Raji (cell line): ENCODE results near the gene CLMN.

ENCODE experiments used
- POLR2A ChIP-seq: IDR thresholded peaks from 2 replicates; pipeline ENCODE4 v1.6.1; 2011; ENCODE audit warnings: low read depth, low read length, control low read depth; ENCODE audit not compliant: insufficient read depth

Gene CLMN

DNA sequence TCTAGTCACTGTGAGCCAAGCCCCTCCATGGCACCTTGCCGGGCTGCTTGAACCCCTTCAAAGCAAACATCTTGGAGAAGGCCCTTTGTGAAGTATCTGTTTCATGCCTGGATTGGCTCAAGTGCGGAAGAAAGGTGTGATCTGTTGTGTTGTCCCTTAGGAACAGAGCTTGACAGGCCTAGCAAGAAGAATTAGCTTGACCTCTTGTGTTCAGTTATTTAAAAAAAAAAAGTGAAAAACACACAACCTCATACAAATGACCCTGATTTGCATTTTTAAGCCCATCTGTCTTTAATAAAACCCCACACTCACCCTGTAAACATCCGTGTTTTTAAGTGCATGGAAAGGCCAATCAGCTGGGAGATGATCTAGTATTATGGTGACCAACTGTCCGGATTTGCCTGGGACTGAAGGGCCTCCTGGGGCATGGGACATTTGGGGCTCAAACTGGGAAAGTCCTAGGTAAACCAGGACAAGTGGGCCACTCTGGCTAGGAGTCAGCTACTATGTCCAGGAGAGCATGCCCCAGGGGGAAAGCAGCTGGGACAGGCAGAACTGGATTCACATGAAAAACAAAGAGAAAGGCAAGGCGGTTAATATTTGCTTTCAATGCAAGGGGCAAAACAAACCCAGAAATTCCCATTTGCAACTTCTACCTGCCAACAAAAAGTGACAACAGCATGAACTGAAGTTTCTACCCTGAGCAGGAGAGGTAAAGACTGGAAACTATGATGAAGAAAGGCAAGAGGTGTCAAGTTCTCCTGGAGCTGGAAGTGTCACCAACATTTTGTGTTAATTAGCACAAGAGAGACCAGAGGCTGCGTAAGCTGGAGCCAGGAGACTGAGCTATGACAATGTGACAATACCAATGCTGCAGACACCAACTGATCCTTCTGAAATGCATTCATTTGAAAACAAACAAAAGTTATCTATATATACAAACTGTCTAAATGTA lies 78.6 kb downstream of the CLMN start:
- no peak for TF ChIP-seq POLR2A

DNA sequence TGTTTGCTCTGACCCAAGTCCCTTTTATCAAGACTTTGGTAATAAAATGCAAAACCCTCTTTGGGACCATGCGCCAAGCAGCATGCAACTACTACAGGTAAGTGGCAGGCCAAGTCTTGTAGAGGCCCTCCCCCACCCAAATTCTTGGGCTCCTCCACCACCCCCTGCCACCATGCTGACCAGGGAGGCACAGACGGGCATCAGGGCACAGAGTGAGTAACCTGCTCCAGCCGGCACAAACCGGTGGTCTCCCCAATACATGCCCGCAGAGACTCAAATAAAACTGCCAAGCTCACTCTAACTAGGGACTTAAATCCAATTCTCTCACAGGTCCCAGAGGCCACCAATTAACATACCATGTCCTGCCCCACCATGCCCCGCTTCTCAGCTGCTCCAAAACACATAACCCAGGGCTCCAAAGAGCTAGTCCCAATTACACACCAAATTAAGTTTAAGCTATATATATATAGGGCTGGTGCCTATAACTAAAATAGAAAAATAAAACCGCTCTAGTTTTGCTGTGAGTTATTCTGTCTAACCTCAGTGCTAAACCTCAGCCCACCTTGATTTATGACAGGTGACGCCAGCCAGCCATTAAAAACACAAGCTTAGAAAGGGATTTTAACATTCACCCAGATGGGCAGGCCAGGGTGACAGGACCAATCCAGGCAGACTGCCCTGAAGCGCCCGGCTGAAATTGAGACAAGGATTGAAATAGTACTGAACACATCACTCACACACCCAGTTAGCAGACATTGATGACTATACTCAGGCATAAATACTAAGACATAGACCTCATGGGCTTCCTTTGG lies 81.0 kb downstream of the CLMN start:
- TF ChIP-seq POLR2A: no peak

DNA sequence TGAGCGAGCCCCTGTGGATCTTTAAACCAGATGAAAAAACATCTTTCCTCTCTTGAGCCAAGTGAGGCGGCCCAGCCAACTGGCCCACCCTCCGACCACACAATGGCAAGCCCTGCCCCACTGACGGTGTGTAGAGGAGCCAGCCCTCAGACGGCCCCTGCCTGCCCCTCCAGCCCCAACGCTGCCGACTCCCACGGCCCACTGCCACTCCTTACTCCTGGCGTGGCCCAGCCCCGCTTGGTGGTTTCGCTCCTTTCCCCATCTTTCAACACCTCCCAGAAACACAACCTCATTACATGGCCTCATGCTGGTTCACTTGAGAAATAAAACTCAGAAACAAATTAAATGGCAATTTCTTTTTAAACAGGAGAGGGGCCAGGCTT lies 81.8 kb downstream of the CLMN start:
- TF ChIP-seq POLR2A: no peak

DNA sequence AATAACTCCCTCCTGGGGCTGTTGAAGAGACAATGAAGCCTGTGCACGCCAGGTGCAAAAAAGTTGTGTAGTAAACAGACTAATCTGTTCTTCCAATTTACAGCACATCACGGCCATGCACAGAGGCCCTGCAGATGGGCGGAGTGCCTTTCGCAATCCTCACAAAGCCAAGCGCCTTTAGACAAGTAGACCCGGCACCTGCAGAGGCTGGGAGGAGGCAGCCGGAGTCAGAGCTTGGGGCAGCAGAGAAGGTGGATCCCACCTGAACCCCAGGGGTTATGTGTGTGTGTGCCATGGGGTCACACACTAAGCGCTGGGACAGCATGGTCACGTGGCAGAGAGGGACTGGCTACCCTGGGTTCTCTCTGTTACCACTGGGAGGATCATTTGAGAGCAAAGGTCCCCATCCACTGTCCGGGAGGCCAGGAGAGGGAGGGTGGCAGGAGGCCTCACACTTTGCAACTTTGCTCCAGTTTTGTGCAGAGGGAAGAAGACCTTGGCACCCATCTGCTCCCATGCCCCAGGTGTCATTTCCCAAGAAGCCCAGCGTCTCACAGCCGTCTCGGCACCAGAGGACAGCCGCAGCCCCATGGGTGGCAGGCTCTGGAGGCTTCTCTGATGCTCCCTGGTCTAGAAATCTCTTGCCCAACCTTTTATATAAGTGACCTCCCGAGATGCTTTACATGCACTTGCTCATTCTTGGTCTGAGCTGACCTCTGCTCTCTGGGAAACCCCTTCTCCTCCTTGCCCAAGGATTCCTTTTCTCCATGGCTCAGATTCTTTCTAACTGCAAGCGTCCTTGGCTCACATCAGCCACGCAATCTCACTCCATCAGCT lies 82.4 kb downstream of the CLMN start:
- no peak for TF ChIP-seq POLR2A

DNA sequence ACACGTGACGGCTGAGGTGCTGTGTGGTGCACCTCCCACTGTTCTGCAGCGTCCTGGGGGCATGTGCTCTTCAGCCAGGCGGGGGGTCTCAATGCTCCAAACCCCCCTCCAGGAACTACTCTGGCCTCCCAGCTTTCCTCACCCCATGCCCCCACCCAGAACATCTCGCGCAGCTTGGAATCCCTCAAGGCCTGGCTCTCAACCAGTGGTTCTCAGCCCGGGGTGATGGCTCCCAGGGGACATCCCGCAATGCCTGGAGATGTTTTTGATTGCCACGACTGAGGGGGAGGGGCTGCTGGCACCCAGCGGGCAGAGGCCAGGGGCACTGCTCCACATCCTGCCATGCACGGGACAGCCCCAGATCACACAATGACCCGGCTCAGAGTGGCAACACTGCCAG lies 83.5 kb downstream of the CLMN start:
- TF ChIP-seq POLR2A: no peak

DNA sequence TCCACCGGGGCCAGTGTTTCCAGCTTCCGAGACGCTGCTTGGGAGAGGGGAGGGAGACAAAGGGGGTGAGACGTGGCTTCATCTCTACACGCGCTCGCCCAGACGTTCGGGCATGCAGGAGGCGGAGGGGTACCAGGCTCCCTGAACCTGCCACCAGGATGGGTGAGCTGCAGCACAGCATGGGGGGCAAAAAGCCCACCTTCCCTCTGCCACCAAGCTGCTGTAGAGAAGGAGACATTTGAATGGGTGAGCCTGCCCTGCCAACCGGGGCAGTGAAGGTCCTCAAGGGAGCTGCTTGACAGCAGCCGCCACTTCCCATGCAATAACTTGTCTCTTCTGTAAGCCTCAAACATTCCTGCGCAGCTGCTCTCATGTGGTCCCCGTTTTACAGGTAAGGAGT lies 83.9 kb downstream of the CLMN start:
- TF ChIP-seq POLR2A: no peak

DNA sequence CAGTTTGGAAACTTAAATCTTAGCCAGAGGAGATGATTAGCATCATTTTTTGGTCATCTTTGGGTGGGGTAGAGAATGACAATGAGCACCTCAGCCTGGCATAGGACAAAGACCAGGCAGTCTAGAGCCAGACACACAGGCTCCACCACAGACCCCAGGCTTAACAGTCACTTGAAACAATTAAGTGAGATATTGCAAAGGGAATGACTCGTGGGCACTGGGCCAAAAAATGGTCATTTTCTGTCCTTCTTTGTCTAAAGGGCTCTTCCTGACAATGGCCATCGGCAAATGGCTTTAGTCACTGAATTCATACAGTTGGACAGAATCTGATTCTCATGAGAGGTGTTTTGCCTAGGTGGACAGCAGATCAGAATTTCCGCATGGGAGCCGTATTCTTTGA lies 84.4 kb downstream of the CLMN start:
- no peak for TF ChIP-seq POLR2A

DNA sequence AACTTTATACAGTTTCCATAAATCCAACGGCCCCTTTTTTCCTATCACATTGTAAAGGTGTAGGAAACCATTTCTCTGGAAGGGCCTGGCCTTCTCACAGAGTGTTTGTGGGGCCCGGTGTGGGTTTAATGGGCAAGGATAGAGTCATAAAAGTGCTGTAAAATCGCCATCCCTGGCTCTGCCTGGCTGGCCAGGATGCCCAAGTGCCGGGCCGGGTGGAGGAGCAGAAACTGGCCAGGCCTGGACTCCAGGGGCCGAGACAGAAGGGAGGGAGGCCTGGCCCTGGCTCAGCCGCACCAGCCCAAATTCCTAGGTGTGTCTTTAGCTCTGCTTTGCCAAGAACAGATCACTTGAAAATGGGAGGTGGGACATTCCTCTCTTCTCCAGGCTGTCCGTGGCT lies 85.3 kb downstream of the CLMN start:
- no peak for TF ChIP-seq POLR2A

DNA sequence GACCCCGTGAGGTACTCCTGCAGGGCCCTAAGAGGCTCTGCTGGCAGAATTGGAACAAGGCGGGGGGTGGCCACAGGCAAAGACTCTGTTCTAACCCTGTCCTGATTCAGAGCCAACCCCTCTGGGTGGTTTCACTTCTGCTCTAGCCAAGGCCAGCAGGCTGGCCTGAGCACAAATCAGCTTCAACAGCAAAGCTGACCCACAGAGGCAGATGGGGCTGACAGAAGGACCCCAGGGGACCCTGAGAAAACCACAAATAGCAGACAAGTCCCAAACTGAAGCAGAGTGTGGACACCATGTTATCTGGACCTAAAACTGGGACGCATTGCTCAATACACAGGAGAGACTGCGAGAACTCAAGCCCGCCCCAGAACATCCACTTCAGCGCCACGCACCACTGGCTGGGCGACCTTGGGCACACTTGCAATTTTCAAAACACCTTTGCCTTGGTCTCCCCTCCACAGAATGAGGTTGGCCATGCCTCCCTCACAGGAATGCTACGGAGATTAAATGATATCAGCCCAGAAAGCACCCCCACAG lies 85.9 kb downstream of the CLMN start:
- no peak for TF ChIP-seq POLR2A

DNA sequence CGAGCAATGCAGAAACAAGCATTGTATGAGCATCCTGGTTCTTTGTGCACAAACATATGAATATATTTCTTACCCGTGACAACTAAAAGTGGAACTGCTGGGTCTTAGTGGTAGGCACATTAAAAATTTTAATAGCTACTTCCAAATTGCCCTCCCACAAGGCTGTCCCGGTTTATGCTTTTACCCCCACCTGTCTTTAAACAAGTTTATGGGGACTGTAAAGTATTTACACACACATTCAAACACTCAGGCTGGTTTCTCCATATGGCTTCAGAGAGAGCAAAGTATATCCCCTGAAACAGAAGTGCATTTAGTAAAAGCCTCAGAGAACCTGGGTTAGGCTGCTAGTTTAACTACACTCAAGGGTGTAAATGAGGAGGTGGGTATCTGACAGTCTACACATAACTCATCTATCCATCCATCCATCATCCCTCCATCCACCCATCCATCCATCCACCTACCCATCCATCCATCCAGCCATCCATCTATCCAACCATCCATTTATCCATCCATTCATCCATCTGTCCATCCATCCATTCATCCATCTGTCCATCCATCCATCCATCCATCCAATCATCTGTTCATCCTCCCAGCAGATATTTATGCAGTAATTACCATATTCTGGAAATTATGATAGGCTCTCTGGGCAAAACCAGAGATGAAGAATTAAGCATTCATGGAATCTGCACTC lies 86.7 kb downstream of the CLMN start:
- TF ChIP-seq POLR2A: no peak

DNA sequence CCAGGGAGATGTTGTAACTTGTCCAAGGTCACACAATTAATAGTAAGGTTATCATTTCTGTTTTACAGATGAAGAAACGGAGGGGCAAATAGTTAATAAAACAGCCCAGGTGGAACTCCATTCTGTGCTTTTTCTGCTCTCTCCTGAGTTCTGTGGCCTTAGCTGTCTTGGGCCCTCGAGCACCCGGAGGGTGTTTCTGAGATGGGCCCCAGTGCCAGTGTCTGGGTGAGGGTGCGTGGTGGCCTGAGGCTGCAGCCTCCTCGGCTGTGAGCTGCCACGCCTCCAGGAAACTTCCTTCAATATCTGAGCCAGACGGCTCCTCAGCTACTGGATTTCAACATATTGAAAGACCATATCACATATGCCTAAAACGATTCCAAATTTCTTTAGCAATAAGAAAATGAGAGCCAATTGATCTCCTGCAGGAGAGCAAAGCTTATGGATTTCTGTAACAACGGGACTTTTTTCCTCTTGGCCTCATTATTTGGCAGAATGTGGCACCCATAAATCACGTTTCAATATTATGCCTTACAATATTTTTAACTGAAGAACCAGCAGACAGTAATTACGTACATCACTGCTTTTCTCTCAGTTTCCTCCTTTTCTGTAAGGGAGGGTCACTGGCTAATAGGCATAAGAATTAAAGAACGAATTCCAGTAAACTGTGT lies 87.6 kb downstream of the CLMN start:
- no peak for TF ChIP-seq POLR2A

DNA sequence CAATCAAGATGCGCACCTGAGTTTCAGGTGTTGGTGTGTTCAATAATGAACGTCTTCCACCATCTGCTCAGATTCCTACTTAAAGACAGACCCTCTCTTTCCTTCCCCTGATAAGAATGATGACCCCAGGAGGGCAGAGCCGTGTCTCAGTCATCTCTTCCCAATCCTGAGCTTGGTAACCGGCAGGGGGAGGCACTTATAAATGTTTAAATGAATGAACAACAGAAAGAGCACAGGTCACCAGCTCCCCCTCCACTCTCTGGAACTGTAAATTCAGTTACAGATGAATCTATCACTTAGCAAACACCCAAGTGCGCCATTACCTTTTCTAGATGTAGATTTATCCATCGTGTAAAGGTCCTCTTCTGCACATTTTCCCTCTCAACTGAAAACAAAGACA lies 90.0 kb downstream of the CLMN start:
- TF ChIP-seq POLR2A: no peak

DNA sequence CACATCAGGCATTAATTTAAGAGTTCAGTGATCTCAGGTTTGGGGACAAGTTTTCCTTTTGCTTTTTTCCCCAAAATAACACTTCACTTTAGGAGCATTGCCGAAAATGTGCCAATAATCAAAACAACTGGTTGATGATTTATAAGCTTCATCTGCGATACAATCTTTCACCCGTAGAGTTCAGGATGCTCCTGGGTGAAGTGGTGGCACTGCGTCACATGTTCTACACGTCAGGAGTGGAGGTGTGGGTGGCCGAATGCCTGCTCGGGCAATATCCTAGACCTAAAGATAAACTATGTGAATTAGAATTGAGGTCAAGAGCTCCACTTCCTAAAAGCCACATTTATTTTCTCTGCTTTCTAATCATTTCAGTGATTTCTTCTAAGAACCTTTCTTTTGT lies 91.5 kb downstream of the CLMN start:
- no peak for TF ChIP-seq POLR2A
